Epidermal melanocyte (primary cell): ENCODE data around the gene LDLRAD4.
"Not testable (repeated sequence)": the region's sequence is repeated elsewhere in the genome, so short reads cannot be mapped to it uniquely, and the experiment has no call there.

Experiments used
- DNase-seq: peaks from one replicate; pipeline ENCODE4 v3.0.0; 2011; ENCODE audit warnings: low spot score; ENCODE audit not compliant: insufficient read length

Gene LDLRAD4

GRCh38 chr18:13481820-13482617 is 263.5 kb downstream of the LDLRAD4 start:
- DNase-seq, result no peak

GRCh38 chr18:13482618-13482945 is 264.0 kb downstream of the LDLRAD4 start:
- DNase-seq, result no peak

- DNase-seq, result no peak
These were observed 265.0 kb downstream of the LDLRAD4 start for GRCh38 chr18:13483316-13484270.

GRCh38 chr18:13485182-13485581 is 266.6 kb downstream of the LDLRAD4 start:
- no peak for DNase-seq

- no peak for DNase-seq
These were observed 267.0 kb downstream of the LDLRAD4 start for GRCh38 chr18:13485604-13486003.

GRCh38 chr18:13486284-13486683 is 267.7 kb downstream of the LDLRAD4 start:
- no peak for DNase-seq

GRCh38 chr18:13486686-13487085 is 268.1 kb downstream of the LDLRAD4 start:
- DNase-seq, result no peak

- DNase-seq, result no peak
These were observed 268.7 kb downstream of the LDLRAD4 start for GRCh38 chr18:13487237-13487636.

GRCh38 chr18:13488281-13488929 is 269.8 kb downstream of the LDLRAD4 start:
- DNase-seq, result no peak

- DNase-seq, result not testable (repeated sequence)
These were observed 270.7 kb downstream of the LDLRAD4 start for GRCh38 chr18:13489303-13489702.

- DNase-seq, result no peak
These were observed 272.6 kb downstream of the LDLRAD4 start for GRCh38 chr18:13491138-13491537.

GRCh38 chr18:13492314-13492713 is 273.8 kb downstream of the LDLRAD4 start:
- no peak for DNase-seq

- no peak for DNase-seq
These were observed 274.5 kb downstream of the LDLRAD4 start for GRCh38 chr18:13493079-13493478.

- DNase-seq, result no peak
These were observed 275.2 kb downstream of the LDLRAD4 start for GRCh38 chr18:13493725-13494124.

GRCh38 chr18:13494871-13495445 is 276.4 kb downstream of the LDLRAD4 start:
- no peak for DNase-seq

- no peak for DNase-seq
These were observed 277.4 kb downstream of the LDLRAD4 start for GRCh38 chr18:13495961-13496360.

GRCh38 chr18:13496691-13497281 is 278.2 kb downstream of the LDLRAD4 start:
- no peak for DNase-seq

GRCh38 chr18:13499803-13500202 is 281.2 kb downstream of the LDLRAD4 start:
- DNase-seq, result no peak

GRCh38 chr18:13500227-13500865 is 281.8 kb downstream of the LDLRAD4 start:
- DNase-seq, result no peak

- no peak for DNase-seq
These were observed 282.4 kb downstream of the LDLRAD4 start for GRCh38 chr18:13500869-13501542.
